ENCODE results near the gene SRP19.
"Not testable (repeated sequence)": the region's sequence is repeated elsewhere in the genome, so short reads cannot be mapped to it uniquely, and the experiment has no call there.

The SRP19 gene

GRCh38 chr5:112860929-112861637 is at the start of gene SRP19:
TSS of gene SRP19 (plus strand) at chr5:112861287. CDS start at chr5:112861377, 90 bp downstream.
- DNase-seq (ENCODE audit: extremely low spot score, insufficient read length, low read depth), result peak; percentile 96
- peak; percentile 97 for FAIRE-seq

- no peak for FAIRE-seq
- no peak for DNase-seq (ENCODE audit: extremely low spot score, insufficient read length, low read depth)
Measured at GRCh38 chr5:112812549-112812948, 48.5 kb upstream of the SRP19 start.

DNA sequence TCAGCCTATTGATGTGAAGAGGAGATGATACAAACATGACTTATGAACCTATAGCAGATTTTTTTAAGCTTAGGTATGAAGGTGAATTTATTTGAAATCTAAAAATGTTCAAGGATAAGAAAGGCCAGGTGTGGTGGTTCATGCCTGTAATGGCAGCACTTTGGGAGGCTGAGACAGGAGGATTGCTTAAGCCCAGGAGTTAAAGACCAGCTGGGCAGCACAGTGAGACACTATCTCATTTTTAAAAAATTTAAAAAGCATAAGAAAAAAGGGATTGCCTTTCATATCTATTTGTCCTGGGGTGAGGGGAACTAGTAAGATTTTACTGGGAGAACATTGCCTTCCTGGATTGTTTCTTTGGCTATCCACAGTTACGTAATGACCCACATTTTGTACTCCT is 40.8 kb upstream of the SRP19 start:
- no peak for FAIRE-seq
- no peak for DNase-seq (ENCODE audit: extremely low spot score, insufficient read length, low read depth)

DNA sequence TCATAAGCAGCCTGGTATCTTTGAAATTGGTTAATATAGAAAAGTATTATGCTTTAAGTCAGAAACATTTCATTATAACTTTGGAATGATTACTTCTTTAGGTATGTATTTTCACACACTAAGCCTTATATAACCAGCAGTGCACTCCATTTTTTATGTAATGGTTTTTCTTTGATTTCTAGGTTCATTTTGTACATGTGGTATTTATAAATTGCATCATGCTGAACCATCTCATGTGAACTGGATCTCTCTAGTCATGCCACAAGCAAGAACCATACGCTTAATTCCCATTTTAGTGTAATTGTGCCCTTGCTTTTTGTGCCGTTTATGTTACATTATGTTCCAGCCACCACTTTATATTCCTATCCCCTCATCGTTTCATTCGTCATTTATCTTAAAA is 38.6 kb upstream of the SRP19 start:
- DNase-seq (ENCODE audit: extremely low spot score, insufficient read length, low read depth) (no peak), FAIRE-seq (no peak)

GRCh38 chr5:112823181-112823580 is 37.9 kb upstream of the SRP19 start:
- DNase-seq (ENCODE audit: extremely low spot score, insufficient read length, low read depth) (no peak), FAIRE-seq (no peak)

GRCh38 chr5:112823656-112824055 is 37.4 kb upstream of the SRP19 start:
- FAIRE-seq (no peak), DNase-seq (ENCODE audit: extremely low spot score, insufficient read length, low read depth) (no peak)

DNA sequence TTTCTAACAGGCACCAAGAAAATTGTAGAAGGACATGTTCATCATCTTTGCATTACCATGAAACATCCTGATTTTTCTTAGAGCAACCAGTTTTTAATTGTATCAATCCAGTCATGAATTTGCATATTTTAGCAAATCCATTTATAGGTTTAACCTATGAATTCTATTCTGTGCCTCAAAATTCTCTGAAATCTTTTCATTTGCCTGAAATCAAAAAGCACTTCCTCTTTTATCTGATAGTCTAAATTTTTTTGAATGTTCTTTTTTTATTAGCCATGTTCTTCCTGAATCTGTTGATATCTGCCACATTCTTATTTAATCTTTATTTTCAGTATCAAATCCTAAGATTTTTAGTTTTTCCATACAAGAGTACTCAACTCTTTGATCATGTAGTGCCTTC is 36.9 kb upstream of the SRP19 start:
- FAIRE-seq, result no peak

DNA sequence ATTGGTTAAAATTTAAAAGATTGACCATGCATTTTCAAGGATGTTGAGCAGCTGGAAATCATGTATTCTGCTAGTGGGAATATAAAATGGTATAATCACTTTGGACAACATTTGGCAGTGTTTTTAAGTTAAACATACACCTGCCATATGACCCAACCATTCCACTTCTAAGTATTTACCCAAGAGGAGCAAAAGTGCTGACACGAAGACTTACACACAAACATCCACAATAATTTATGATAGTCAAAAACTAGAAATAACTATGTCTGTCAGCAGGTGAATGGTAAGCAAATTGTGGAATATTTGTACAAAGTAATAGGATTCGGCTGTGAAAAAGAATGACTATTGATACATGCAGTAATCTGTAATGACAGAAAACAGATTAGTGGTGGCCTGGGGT is 30.7 kb upstream of the SRP19 start:
- FAIRE-seq, result no peak
- DNase-seq (ENCODE audit: extremely low spot score, insufficient read length, low read depth), result no peak

More for the DNA sequence above, 36.9 kb upstream of the SRP19 start:
- no peak for DNase-seq (ENCODE audit: extremely low spot score, insufficient read length, low read depth)

- FAIRE-seq (no peak), DNase-seq (ENCODE audit: extremely low spot score, insufficient read length, low read depth) (no peak)
Measured at GRCh38 chr5:112833971-112834370, 27.1 kb upstream of the SRP19 start.

GRCh38 chr5:112844489-112844888 is 16.6 kb upstream of the SRP19 start:
- no peak for DNase-seq (ENCODE audit: extremely low spot score, insufficient read length, low read depth)
- peak; percentile 5 for FAIRE-seq

DNA sequence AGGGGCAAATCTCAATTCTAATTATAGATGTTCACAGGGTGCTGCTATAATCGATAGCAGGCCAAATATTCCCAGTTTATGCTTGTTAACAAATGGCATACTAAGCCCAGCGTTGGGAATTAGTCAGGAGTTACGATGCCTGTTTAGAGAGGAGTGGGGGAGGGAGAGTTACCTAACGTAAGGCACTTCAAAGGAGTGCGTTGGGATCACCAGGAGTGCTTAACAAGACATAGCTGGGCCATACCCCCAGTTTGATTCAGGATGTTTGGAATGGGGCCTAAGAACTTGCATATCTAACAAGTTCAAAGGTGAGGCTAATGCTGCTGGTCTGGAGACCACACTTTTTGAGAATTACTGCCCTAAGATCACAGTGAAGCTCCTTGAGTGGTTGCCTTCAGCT is 14.5 kb upstream of the SRP19 start:
- FAIRE-seq (no peak), DNase-seq (ENCODE audit: extremely low spot score, insufficient read length, low read depth) (no peak)

- FAIRE-seq, result no peak
- DNase-seq (ENCODE audit: extremely low spot score, insufficient read length, low read depth), result no peak
Measured at GRCh38 chr5:112847306-112847705, 13.8 kb upstream of the SRP19 start.

DNA sequence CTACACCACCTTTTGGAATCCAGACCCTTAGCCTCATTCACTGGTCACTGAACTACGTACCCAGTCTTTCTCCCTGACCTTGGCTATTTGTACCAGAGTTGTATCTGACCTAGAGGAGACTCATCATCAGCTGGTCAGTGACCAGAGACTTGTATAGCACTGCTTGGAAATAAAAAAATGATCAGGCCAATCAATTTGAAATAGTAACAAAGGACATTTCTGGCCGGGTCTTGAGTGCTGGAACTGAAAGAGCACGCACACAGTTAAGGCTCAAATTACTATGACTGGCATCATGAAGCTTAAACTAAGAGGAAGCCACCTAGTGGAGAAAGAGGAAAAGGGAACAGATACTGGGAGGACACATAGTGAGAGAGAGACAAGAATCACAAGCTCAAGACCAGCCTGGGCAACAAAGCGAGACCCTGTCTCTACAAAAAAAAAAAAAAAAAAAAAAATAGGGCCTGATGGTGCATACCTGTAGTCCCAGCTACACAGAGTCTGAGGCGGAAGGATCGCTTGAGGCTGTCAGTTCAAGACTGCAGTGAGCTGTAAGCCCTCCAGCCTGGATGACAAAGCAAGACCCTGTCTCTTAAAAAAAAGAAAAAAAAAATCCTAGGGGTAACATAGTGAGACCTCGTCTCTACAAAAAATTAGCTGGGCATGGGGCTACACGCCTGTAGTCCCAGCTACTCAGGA is 12.8 kb upstream of the SRP19 start:
- FAIRE-seq (peak; percentile 85), DNase-seq (ENCODE audit: extremely low spot score, insufficient read length, low read depth) (no peak)

GRCh38 chr5:112849912-112850311 is 11.2 kb upstream of the SRP19 start:
- FAIRE-seq (no peak), DNase-seq (ENCODE audit: extremely low spot score, insufficient read length, low read depth) (no peak)

DNA sequence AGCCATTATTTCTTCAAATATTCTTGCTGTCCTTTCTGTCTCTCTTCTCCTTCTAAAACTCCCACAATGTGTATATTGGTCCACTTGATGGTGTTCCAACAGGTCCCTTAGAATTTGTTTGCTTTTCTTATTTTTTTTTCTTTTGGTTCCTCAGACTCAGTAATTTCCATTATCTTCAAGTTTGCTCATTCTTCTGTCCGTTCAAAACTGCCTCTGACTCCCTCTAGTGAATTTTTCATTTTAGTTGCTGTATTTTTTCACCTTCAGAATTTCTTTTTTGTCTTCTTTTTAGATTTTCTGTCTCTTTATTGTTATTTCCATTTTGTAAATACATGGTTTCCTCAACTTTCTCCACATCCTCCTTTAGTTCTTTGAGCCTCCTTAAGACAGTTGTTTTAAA is 6.4 kb upstream of the SRP19 start:
- DNase-seq (ENCODE audit: extremely low spot score, insufficient read length, low read depth) (no peak), FAIRE-seq (no peak)

- FAIRE-seq, result no peak
- no peak for DNase-seq (ENCODE audit: extremely low spot score, insufficient read length, low read depth)
Measured at GRCh38 chr5:112857866-112858265, 3.2 kb upstream of the SRP19 start.

- FAIRE-seq; DNase-seq (ENCODE audit: extremely low spot score, insufficient read length, low read depth): not testable (repeated sequence)
Measured at GRCh38 chr5:112860571-112860928, 537 bp upstream of the SRP19 start.

DNA sequence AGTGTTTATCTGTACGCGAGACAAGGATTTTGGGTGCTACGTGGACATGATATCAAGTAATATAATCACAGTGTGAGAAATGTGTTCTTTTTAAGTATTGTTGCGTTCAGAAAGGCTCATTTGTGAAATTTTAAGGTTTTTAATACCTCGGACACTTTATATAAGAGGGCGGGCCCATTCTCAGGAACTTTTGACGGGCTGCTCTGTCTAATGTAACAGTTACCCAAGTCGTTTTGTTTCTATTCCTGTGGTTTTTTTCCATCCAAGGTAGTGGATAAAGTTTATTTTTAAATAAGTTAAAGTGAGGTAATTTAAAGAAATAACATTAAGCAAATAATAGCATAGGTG is 525 bp downstream of the SRP19 start:
- no peak for DNase-seq (ENCODE audit: extremely low spot score, insufficient read length, low read depth)
- no peak for FAIRE-seq

- no peak for FAIRE-seq
Measured at GRCh38 chr5:112862085-112862484, 998 bp downstream of the SRP19 start.

GRCh38 chr5:112863549-112863948 is 2.5 kb downstream of the SRP19 start:
- no peak for DNase-seq (ENCODE audit: extremely low spot score, insufficient read length, low read depth)
- no peak for FAIRE-seq

More at GRCh38 chr5:112862085-112862484, 998 bp downstream of the SRP19 start:
- no peak for DNase-seq (ENCODE audit: extremely low spot score, insufficient read length, low read depth)

DNA sequence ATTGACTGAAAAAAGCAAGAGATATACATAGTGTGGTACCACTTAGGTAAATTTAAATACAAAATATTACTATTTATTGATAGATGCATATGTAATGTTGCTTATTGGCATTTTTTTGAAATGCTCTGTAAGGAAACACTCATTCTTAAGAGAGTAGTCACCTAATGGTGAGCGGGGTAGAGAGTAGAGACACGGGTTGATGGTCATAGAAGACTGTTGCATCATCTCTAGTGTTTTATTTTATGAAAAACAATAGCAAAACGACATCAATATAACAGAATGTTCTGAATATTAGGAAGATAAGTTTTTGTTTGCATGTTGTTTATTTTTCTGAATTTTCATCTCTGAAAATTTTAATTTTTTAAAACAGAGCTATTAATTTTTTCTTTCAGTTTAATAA is 4.0 kb downstream of the SRP19 start:
- FAIRE-seq, result no peak
- DNase-seq (ENCODE audit: extremely low spot score, insufficient read length, low read depth), result no peak

- FAIRE-seq (no peak), DNase-seq (ENCODE audit: extremely low spot score, insufficient read length, low read depth) (no peak)
Measured at GRCh38 chr5:112866739-112867138, 5.7 kb downstream of the SRP19 start.

All from GM18507 (cell line).